ENCODE measurements around the gene FAM13A.

Gene FAM13A

DNA sequence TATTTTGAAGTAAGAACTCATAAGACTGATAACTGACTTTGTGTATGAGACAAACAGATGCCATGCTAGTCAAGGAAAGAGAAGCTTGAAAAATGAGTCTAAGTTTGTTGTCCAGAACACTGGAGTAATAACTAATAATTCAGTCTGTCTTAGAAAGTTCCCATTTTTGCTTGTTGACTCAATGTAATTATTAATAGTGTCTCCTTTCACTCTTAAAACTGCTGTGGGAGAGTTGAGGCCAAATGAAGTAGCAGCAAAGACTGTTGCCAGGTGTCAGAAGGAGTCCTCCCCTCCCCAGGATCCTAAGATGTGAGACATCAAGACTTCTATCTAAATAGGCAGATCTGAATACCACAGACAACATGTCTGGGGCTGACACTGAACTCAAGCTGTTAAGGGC is 20.8 kb upstream of the FAM13A start:
- TF ChIP-seq ZFX (IDR thresholded peaks at IDR 0.05; ENCODE audit: borderline replicate concordance): no peak
- TF ChIP-seq, protein P1, sequence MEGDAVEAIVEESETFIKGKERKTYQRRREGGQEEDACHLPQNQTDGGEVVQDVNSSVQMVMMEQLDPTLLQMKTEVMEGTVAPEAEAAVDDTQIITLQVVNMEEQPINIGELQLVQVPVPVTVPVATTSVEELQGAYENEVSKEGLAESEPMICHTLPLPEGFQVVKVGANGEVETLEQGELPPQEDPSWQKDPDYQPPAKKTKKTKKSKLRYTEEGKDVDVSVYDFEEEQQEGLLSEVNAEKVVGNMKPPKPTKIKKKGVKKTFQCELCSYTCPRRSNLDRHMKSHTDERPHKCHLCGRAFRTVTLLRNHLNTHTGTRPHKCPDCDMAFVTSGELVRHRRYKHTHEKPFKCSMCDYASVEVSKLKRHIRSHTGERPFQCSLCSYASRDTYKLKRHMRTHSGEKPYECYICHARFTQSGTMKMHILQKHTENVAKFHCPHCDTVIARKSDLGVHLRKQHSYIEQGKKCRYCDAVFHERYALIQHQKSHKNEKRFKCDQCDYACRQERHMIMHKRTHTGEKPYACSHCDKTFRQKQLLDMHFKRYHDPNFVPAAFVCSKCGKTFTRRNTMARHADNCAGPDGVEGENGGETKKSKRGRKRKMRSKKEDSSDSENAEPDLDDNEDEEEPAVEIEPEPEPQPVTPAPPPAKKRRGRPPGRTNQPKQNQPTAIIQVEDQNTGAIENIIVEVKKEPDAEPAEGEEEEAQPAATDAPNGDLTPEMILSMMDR (IDR thresholded peaks at IDR 0.05): no peak

DNA sequence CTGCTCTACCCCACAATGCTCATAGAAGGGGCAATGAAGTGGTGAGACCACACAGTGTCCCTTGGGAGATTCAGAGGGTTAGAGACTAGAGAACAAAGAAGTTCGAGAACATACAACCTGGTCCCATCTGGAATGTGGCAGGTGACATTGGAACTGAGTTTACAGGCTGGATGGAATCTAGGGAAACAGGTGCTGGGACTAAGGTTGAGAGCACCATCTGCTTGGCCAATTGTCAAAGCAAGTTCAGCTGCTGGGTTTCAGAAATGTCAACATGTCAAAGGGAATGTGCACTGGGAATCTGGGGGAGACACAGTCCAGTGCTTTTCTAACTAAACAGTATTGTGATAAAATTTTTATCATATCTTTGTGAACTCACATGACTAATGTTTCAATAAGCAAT is 15.9 kb upstream of the FAM13A start:
- H3K27ac ChIP-seq: no peak overlapping the region

More for the DNA sequence above, 20.8 kb upstream of the FAM13A start:
- no peak overlapping the region for H3K27ac ChIP-seq

DNA sequence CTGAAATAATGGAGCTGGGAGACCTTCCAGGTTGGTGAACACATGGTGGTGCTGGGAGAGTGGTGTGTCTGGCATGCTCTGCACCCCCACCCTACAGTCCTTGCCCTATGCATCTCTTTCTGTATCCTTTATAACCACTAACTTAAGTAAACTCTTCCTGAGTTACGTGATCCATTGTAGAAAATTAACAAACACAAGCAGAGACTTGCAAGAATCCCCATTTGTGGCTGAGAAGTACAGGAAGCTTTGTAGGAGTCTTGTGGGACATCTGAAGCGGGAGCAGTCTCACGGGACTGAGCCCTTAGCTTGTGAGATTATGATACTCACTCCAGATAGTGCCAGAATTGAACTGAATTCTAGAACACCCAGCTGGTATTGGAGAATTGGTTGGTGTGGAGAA is 14.3 kb upstream of the FAM13A start:
- no peak overlapping the region for H3K27ac ChIP-seq
- TF ChIP-seq, protein P1 (IDR thresholded peaks at IDR 0.05): no peak
- TF ChIP-seq ZFX (IDR thresholded peaks at IDR 0.05; ENCODE audit: borderline replicate concordance): no peak

More for the DNA sequence above, 15.9 kb upstream of the FAM13A start:
- TF ChIP-seq, protein P1 (IDR thresholded peaks at IDR 0.05): no peak
- TF ChIP-seq ZFX (IDR thresholded peaks at IDR 0.05; ENCODE audit: borderline replicate concordance): no peak

DNA sequence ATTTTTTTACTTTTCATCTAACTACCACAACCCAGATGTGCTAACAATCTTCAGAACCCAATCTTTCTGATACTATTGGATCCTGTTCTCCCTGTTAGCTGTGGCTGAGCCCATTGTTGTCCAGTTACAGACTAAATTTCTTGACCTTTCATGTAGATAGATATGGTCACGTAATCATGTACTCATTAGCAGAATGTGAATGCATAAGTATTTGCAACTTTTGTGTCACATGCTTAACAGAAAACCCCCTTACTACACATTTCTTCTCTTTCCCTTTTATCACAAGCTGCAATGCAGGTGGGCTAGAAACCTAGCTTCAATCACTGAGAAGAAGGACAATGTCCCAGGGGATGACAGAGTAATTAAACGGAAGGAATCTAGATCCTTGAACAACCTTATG is 13.1 kb upstream of the FAM13A start:
- no peak overlapping the region for H3K27ac ChIP-seq

DNA sequence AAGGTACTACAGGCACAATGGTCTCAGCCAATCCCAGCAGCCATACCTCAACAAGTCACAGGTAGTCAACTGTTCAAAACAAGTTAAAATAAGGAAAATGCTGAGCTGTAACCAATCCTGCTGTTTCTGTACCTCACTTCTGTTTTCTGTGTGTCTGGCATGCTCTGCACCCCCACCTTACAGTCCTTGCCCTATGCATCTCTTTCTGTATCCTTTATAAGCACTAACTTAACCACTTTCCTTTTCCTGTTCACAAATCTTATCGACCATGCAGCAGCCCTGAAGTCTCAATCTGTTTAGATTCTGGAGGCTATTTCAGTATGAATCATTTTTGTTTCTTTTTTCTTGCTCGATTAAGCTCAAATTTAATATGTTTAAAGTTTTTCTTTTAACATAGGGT is 12.5 kb upstream of the FAM13A start:
- H3K27ac ChIP-seq: no peak overlapping the region
- no peak for TF ChIP-seq ZFX (IDR thresholded peaks at IDR 0.05; ENCODE audit: borderline replicate concordance)
- TF ChIP-seq, protein P1 (IDR thresholded peaks at IDR 0.05): no peak

More for the DNA sequence above, 13.1 kb upstream of the FAM13A start:
- TF ChIP-seq, protein P1 (IDR thresholded peaks at IDR 0.05): no peak
- TF ChIP-seq ZFX (IDR thresholded peaks at IDR 0.05; ENCODE audit: borderline replicate concordance): no peak

DNA sequence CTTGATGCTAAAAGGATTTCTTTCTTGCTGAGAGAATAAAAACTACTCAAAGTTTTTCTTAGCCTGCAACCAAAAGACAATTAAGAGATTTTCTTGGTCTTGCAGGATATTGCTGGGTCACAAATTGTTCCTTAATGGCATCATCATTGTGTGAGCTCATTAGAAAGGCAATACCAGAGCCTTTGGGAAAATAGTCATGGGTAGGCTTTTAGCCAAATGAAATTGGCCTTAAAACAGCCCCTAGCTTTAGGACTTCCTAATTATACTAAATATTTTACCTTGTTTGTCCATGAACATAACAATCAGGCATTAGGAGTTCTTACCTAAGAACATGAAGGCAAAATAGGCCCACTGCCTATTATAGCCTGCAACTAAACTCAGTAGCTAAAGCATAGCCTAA is 10.4 kb upstream of the FAM13A start:
- TF ChIP-seq, protein P1 (IDR thresholded peaks at IDR 0.05): no peak
- TF ChIP-seq ZFX (IDR thresholded peaks at IDR 0.05; ENCODE audit: borderline replicate concordance): no peak
- no peak overlapping the region for H3K27ac ChIP-seq

DNA sequence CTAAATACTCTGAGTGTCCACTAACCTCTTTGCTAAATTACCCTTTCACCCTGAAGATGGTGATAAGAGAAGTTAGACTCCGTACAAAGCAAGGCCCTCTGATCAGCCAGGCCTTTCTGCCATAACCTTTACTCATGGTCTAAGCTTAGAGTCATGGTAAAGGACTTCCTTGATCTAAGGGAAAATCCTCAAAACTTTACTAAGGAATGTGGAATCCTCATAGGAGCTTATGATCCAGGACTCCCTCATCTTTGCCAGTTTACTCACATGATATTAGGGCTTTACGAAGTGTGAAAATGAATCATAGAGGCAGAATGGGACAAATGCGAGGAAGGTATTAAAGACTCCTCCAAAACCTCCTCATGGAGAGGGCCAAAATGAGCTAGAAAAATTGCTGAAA is 7.9 kb upstream of the FAM13A start:
- TF ChIP-seq ZFX (IDR thresholded peaks at IDR 0.05; ENCODE audit: borderline replicate concordance): no peak
- TF ChIP-seq, protein P1 (IDR thresholded peaks at IDR 0.05): no peak
- no peak overlapping the region for H3K27ac ChIP-seq

DNA sequence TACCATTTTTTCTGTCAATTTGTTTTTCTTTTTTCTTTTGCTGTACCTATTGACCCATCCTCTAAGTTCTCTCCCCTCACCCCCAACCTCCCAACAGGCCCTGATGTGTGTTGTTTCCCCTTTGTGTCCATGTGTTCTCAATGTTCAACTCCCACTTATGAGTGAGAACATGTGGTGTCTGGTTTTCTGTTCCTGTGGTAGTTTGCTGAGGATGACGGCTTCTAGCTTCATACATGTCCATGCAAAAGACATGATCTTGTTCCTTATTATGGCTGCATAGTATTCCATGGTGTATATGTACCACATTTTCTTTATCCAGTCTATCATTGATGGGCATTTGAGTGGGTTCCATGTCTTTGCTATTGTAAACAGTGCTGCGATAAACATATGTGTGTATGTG is 859 bp upstream of the FAM13A start:
- H3K27ac ChIP-seq: peak overlapping the region; percentile 82
